Kidney epithelial cell (primary cell): ENCODE data around the gene GADD45B. TPM values are rescaled to one million over a fixed set of nuclear protein-coding genes. Genes with fewer than 3 reads are reported as not detected.

ENCODE experiments used
- DNase-seq: peaks from one replicate; pipeline ENCODE4 v3.0.0-alpha.2; 2010; ENCODE audit warnings: low read depth
- H3K27me3 ChIP-seq: 2 replicates; pipeline ENCODE4 v1.6.0; 2011; ENCODE audit warnings: low read length; ENCODE audit not compliant: control insufficient read depth, insufficient read depth
- H3K36me3 ChIP-seq: 2 replicates; pipeline ENCODE4 v1.5.1; 2011; ENCODE audit warnings: low read length; ENCODE audit not compliant: control insufficient read depth, insufficient read depth
- H3K4me3 ChIP-seq: 2 replicates; pipeline ENCODE4 v1.5.1; 2011; ENCODE audit warnings: low read depth, mild to moderate bottlenecking, control low read depth, low read length
- CTCF ChIP-seq: IDR thresholded peaks from 2 replicates; pipeline ENCODE4 v1.5.1; 2011; ENCODE audit warnings: mild to moderate bottlenecking, moderate library complexity, low read length, control low read depth, inconsistent platforms; ENCODE audit not compliant: insufficient read depth, poor library complexity, severe bottlenecking
- total RNA-seq: library from RNA; depleted of rRNA; stranded (reverse); fragments of >200 nt; gene quantifications from 2 replicates; pipeline ENCODE4 v1.2.3, GENCODE V29; 2015

GADD45B gene
- total RNA-seq, 1 donor from 2014 or later = 99.6 TPM

- no peak for TF ChIP-seq CTCF
- DNase-seq = no peak
These were observed 11.2 kb downstream of the GADD45B start for GRCh38 chr19:2487090-2487489.

GRCh38 chr19:2487842-2488241 lies 11.9 kb downstream of the GADD45B start:
- no peaks in the 10 kb centered on the region for H3K36me3 ChIP-seq
- H3K27me3 ChIP-seq = peaks cover 5% of the 10 kb centered on the region
- DNase-seq = no peak
- H3K4me3 ChIP-seq = no peak overlapping the region
- no peak for TF ChIP-seq CTCF

More at GRCh38 chr19:2487090-2487489, 11.2 kb downstream of the GADD45B start:
- Histone ChIP-seq H3K36me3 (no peaks in the 10 kb centered on the region), H3K4me3 (no peak overlapping the region), H3K27me3 (peaks cover 5% of the 10 kb centered on the region)

GRCh38 chr19:2488405-2488941 lies 12.5 kb downstream of the GADD45B start:
- H3K4me3 ChIP-seq = no peak overlapping the region
- TF ChIP-seq CTCF = no peak
- peaks cover 5% of the 10 kb centered on the region for H3K27me3 ChIP-seq
- no peaks in the 10 kb centered on the region for H3K36me3 ChIP-seq
- no peak for DNase-seq

GRCh38 chr19:2488942-2489731 lies 13.2 kb downstream of the GADD45B start:
- TF ChIP-seq CTCF = no peak
- Histone ChIP-seq H3K36me3 (no peaks in the 10 kb centered on the region), H3K4me3 (peak overlapping the region; percentile 13), H3K27me3 (peaks cover 5% of the 10 kb centered on the region)
- no peak for DNase-seq

GRCh38 chr19:2490659-2491058 lies 14.7 kb downstream of the GADD45B start:
- no peak for DNase-seq
- peaks cover 5% of the 10 kb centered on the region for H3K27me3 ChIP-seq
- TF ChIP-seq CTCF = no peak
- H3K4me3 ChIP-seq = no peak overlapping the region
- H3K36me3 ChIP-seq = no peaks in the 10 kb centered on the region
